A549 (cell line): ENCODE data around the gene DHX35.

ENCODE experiments used
- CHD2 ChIP-seq: fragments of 150-350 bp; IDR thresholded peaks from 2 replicates; pipeline ENCODE4 v1.6.1; 2014; ENCODE audit warnings: low read length; ENCODE audit not compliant: partially characterized antibody
- CTCF ChIP-seq: fragments of >200 bp; sonication (Bioruptor Twin); formaldehyde crosslinking; IDR thresholded peaks from 3 replicates; pipeline ENCODE4 v1.5.1; 2016
- EP300 ChIP-seq, 2 experiments: fragments of >200 bp; sonication (Bioruptor Twin); formaldehyde crosslinking; IDR thresholded peaks; 2 replicates in 1 of 2; 3 replicates in 1 of 2; pipeline ENCODE4 v1.6.1; 2016 to 2017
- FOSB ChIP-seq: fragments of 250-450 bp; sonication (Bioruptor Pico); IDR thresholded peaks from 2 replicates; pipeline ENCODE4 v1.5.0; 2020; ENCODE audit warnings: mild to moderate bottlenecking, moderate library complexity
- HEYL ChIP-seq: fragments of 250-450 bp; sonication (Bioruptor Pico); IDR thresholded peaks from 2 replicates; pipeline ENCODE4 v1.8.0; 2021; ENCODE audit warnings: mild to moderate bottlenecking, moderate library complexity
- JUN ChIP-seq, 2 experiments: fragments of >200 bp; sonication (Bioruptor Twin); formaldehyde crosslinking; IDR thresholded peaks; 2 replicates in 1 of 2; 3 replicates in 1 of 2; pipeline ENCODE4 v1.6.1; 2016 to 2017
- MAZ ChIP-seq: fragments of 150-350 bp; IDR thresholded peaks from 2 replicates; pipeline ENCODE4 v1.6.1; 2014; ENCODE audit warnings: antibody characterized with exemption, low read depth, low read length, borderline replicate concordance
- NFE2L2 ChIP-seq: fragments of 150-350 bp; conservative IDR thresholded peaks from 2 replicates; pipeline ENCODE4 v1.6.1; 2014; ENCODE audit warnings: low read length
- POLR2A ChIP-seq: IDR thresholded peaks from 2 replicates; pipeline ENCODE4 v1.6.1; 2012; ENCODE audit warnings: mild to moderate bottlenecking, low read length
- RARB ChIP-seq: fragments of 250-450 bp; sonication (Bioruptor Pico); IDR thresholded peaks from 2 replicates; pipeline ENCODE4 v1.8.0; 2021; ENCODE audit warnings: mild to moderate bottlenecking, moderate library complexity
- SMC3 ChIP-seq: fragments of >200 bp; sonication (Bioruptor Twin); formaldehyde crosslinking; IDR thresholded peaks from 3 replicates; pipeline ENCODE4 v1.6.1; 2018; ENCODE audit warnings: inconsistent platforms
- TP53 ChIP-seq: fragments of 250-450 bp; sonication (Bioruptor Pico); IDR thresholded peaks from 2 replicates; pipeline ENCODE4 v1.5.0; 2021; ENCODE audit warnings: mild to moderate bottlenecking, moderate library complexity
- USF2 ChIP-seq: fragments of 450-650 bp; IDR thresholded peaks from 2 replicates; pipeline ENCODE4 v1.6.1; 2014; ENCODE audit warnings: antibody characterized with exemption
- ZFP36 ChIP-seq: fragments of 450-650 bp; IDR thresholded peaks from 2 replicates; pipeline ENCODE4 v1.6.1; 2014; ENCODE audit warnings: borderline replicate concordance; ENCODE audit not compliant: partially characterized antibody

GRCh38 chr20:38937978-38938473 lies 24.1 kb upstream of the DHX35 start:
- no peak for TF ChIP-seq HEYL (CRISPR knock-in tag)
- TF ChIP-seq CTCF: no peak
- no peak for TF ChIP-seq JUN (IDR thresholded peaks at IDR 0.05)
- TF ChIP-seq RARB: no peak
- TF ChIP-seq TP53: no peak
- no peak for TF ChIP-seq EP300 (IDR thresholded peaks at IDR 0.05)
- TF ChIP-seq CHD2: no peak
- TF ChIP-seq FOSB: no peak
- TF ChIP-seq POLR2A: no peak
- no peak for TF ChIP-seq ZFP36
- no peak for TF ChIP-seq NFE2L2
- no peak for TF ChIP-seq SMC3
- TF ChIP-seq MAZ: no peak
- no peak for TF ChIP-seq USF2
